ENCODE data around the gene ITGA1. TPM values are rescaled to one million over a fixed set of nuclear protein-coding genes. Genes with fewer than 3 reads are reported as not detected.

Gene ITGA1
- total and polyA plus RNA-seq, 2 of the 13 experiments (the other 11 are each of a cell fraction or from before 2014, with no cell fraction given): 23.1 to 28.6 TPM

GRCh38 chr5:52881468-52881867 is 93.8 kb downstream of the ITGA1 start:
- POLR2A ChIA-PET: no interaction called here
- 63% methylated on average over 4 of the region's 4 CpGs for WGBS (ENCODE audit: low lambda C conversion rate)
- in situ Hi-C loops (cut with HindIII; ENCODE audit: extremely low pct_ligation_motif_present, low pct_unique_long_range_greater_than_20kb): no loop called here
- BruUV-seq (replicated peaks): no TSS peak
- H3K4me3 ChIP-seq (replicated peaks in 1 of 3; ENCODE audit: insufficient read depth in 1 of 3, low read depth in 2 of 3, low read length in 3 of 3): no peak overlapping the region
- no peaks in the 10 kb centered on the region for H3K79me2 ChIP-seq (ENCODE audit: insufficient read depth, low read length)
- H2AFZ ChIP-seq (ENCODE audit: low read length): no peak overlapping the region
- TF ChIP-seq ZNF317 (CRISPR knock-in tag; IDR thresholded peaks at IDR 0.05): peak; percentile 60; the same call in 1 of the 2 replicates
- TF ChIP-seq, protein P1, sequence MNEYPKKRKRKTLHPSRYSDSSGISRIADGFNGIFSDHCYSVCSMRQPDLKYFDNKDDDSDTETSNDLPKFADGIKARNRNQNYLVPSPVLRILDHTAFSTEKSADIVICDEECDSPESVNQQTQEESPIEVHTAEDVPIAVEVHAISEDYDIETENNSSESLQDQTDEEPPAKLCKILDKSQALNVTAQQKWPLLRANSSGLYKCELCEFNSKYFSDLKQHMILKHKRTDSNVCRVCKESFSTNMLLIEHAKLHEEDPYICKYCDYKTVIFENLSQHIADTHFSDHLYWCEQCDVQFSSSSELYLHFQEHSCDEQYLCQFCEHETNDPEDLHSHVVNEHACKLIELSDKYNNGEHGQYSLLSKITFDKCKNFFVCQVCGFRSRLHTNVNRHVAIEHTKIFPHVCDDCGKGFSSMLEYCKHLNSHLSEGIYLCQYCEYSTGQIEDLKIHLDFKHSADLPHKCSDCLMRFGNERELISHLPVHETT (CRISPR knock-in tag; conservative IDR thresholded peaks at IDR 0.05): no peak
- ATAC-seq: peak; percentile 51; the same call in 2 of the 3 replicates
- no peak overlapping the region for H3K27ac ChIP-seq (ENCODE audit: extremely low read length, insufficient read depth, low read length)
- no peaks in the 10 kb centered on the region for H3K36me3 ChIP-seq (replicated peaks in 1 of 2; ENCODE audit: control insufficient read depth in 1 of 2, insufficient read depth in 2 of 2, low read length in 2 of 2)
- peak; percentile 24 for DNase-seq (ENCODE audit: low spot score)
- intact Hi-C loops (cut with micrococcal nuclease; ENCODE audit: unreplicated experiment): no loop called here
- FAIRE-seq: no peak
- H3K9ac ChIP-seq (ENCODE audit: insufficient read depth, low read depth, low read length): no peak overlapping the region
- no peaks in the 10 kb centered on the region for H3K27me3 ChIP-seq (ENCODE audit: control insufficient read depth in 1 of 2, insufficient read depth in 2 of 2, low read length in 2 of 2)
- peaks cover 24% of the 10 kb centered on the region for H3K4me1 ChIP-seq (ENCODE audit: insufficient read depth, low read length)
- CTCF ChIA-PET (ENCODE audit: low intra/inter-chr PET ratio, low total read pairs): no interaction called here
- H3K4me2 ChIP-seq (ENCODE audit: low read depth, low read length): no peak overlapping the region
- no peaks in the 10 kb centered on the region for H4K20me1 ChIP-seq (ENCODE audit: insufficient read depth, low read length)
- no peaks in the 10 kb centered on the region for H3K9me3 ChIP-seq (ENCODE audit: low read length)

DNA sequence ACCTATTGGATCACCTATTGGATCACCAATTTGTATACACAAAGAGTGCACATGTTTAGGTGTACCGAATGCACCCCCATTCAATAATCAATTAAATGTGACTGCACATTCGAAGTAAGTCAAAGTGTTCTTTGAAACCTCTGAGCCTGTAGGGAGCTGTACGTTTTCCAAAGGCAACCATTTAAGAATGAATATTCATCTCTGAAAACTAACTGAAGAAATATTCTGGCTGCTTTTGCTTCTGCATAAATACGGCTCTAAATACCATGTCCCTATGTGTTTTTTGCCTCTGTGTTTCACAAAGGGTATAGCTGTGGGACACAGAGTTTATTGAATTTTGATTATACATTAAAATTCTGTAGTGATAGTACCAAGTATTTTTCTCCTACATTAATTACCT is 95.4 kb downstream of the ITGA1 start:
- H3K9ac ChIP-seq (ENCODE audit: insufficient read depth, low read depth, low read length): no peak overlapping the region
- H3K4me3 ChIP-seq (replicated peaks in 1 of 3; ENCODE audit: insufficient read depth in 1 of 3, low read depth in 2 of 3, low read length in 3 of 3): no peak overlapping the region
- H3K27me3 ChIP-seq (ENCODE audit: control insufficient read depth in 1 of 2, insufficient read depth in 2 of 2, low read length in 2 of 2): no peaks in the 10 kb centered on the region
- no peaks in the 10 kb centered on the region for H3K79me2 ChIP-seq (ENCODE audit: insufficient read depth, low read length)
- peaks cover 24% of the 10 kb centered on the region for H3K4me1 ChIP-seq (ENCODE audit: insufficient read depth, low read length)
- intact Hi-C loops (cut with micrococcal nuclease; ENCODE audit: unreplicated experiment): no loop called here
- H3K27ac ChIP-seq (ENCODE audit: extremely low read length, insufficient read depth, low read length): no peak overlapping the region
- no peak for ATAC-seq
- no peak overlapping the region for H3K4me2 ChIP-seq (ENCODE audit: low read depth, low read length)
- no peaks in the 10 kb centered on the region for H4K20me1 ChIP-seq (ENCODE audit: insufficient read depth, low read length)
- POLR2A ChIA-PET: no interaction called here
- no peaks in the 10 kb centered on the region for H3K9me3 ChIP-seq (ENCODE audit: low read length)
- no TSS peak for BruUV-seq (replicated peaks)
- CTCF ChIA-PET (ENCODE audit: low intra/inter-chr PET ratio, low total read pairs): no interaction called here
- H3K36me3 ChIP-seq (replicated peaks in 1 of 2; ENCODE audit: control insufficient read depth in 1 of 2, insufficient read depth in 2 of 2, low read length in 2 of 2): peaks cover 0 to 7% of the 10 kb centered on the region in 2 experiments; a peak in 2 of 5 replicates
- TF ChIP-seq SMARCC2 (IDR thresholded peaks at IDR 0.05) (no peak), MAFF (IDR thresholded peaks at IDR 0.05; ENCODE audit: low read depth, low read length) (no peak), MAFK (conservative IDR thresholded peaks at IDR 0.05 in 1 of 2, IDR thresholded peaks at IDR 0.05 in 1 of 2; ENCODE audit: low read length in 2 of 2) (no peak), ZNF740 (CRISPR knock-in tag; IDR thresholded peaks at IDR 0.05) (no peak), RXRA (CRISPR knock-in tag; IDR thresholded peaks at IDR 0.05) (no peak), GPN1 (CRISPR knock-in tag; IDR thresholded peaks at IDR 0.05; ENCODE audit: borderline replicate concordance) (no peak), TOPORS (CRISPR knock-in tag; IDR thresholded peaks at IDR 0.05) (no peak), FLYWCH1 (CRISPR knock-in tag; IDR thresholded peaks at IDR 0.05) (no peak), NCOA2 (CRISPR knock-in tag; IDR thresholded peaks at IDR 0.05) (no peak), ZNF589 (CRISPR knock-in tag; conservative IDR thresholded peaks at IDR 0.05) (no peak), GTF3A (CRISPR knock-in tag; conservative IDR thresholded peaks at IDR 0.05) (no peak)
- TF ChIP-seq, protein P2, sequence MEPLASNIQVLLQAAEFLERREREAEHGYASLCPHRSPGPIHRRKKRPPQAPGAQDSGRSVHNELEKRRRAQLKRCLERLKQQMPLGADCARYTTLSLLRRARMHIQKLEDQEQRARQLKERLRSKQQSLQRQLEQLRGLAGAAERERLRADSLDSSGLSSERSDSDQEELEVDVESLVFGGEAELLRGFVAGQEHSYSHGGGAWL (CRISPR knock-in tag; IDR thresholded peaks at IDR 0.05): no peak
- FAIRE-seq: no peak
- no peak for DNase-seq (ENCODE audit: low spot score)
- 99% methylated on average over 4 of the region's 4 CpGs for WGBS (ENCODE audit: low lambda C conversion rate)
- in situ Hi-C loops (cut with HindIII; ENCODE audit: extremely low pct_ligation_motif_present, low pct_unique_long_range_greater_than_20kb): no loop called here
- H2AFZ ChIP-seq (ENCODE audit: low read length): no peak overlapping the region

Measured in HepG2 (cell line).